Activated T-cell treated with anti-CD3 and anti-CD28 coated beads, Interleukin-2, amount 50 U/mL, for 24 hours (primary cell): ENCODE results near the gene RABIF.
A peak's percentile ranks its signal among the peaks of the same experiment; 100 is the strongest.
"Not testable (repeated sequence)": the region's sequence is repeated elsewhere in the genome, so short reads cannot be mapped to it uniquely, and the experiment has no call there.

Experiments
- DNase-seq: peaks from one replicate; pipeline ENCODE4 v3.0.0-alpha.2; 2020
- H3K27ac Mint-ChIP-seq: 2 replicates; pipeline ENCODE4 v1.8.0; 2020; ENCODE audit warnings: mild to moderate bottlenecking, mixed read lengths
- H3K27me3 Mint-ChIP-seq: 2 replicates; pipeline ENCODE4 v1.8.0; 2020; ENCODE audit warnings: mixed read lengths
- H3K36me3 Mint-ChIP-seq: 2 replicates; pipeline ENCODE4 v1.8.0; 2020; ENCODE audit warnings: low read depth, mixed read lengths
- H3K4me1 Mint-ChIP-seq: 2 replicates; pipeline ENCODE4 v1.8.0; 2020; ENCODE audit warnings: low read depth, mixed read lengths
- H3K4me3 Mint-ChIP-seq: 2 replicates; pipeline ENCODE4 v1.8.0; 2020; ENCODE audit warnings: mild to moderate bottlenecking, moderate library complexity, mixed read lengths
- H3K9me3 Mint-ChIP-seq: 2 replicates; pipeline ENCODE4 v1.8.0; 2020; ENCODE audit warnings: mixed read lengths

RABIF gene

GRCh38 chr1:202903808-202904207 is 14.9 kb upstream of the RABIF start:
- not testable (repeated sequence) for H3K4me3 Mint-ChIP-seq, H3K4me1 Mint-ChIP-seq, H3K9me3 Mint-ChIP-seq, DNase-seq, H3K27me3 Mint-ChIP-seq, H3K27ac Mint-ChIP-seq
- H3K36me3 Mint-ChIP-seq = peaks cover 71% of the 10 kb centered on the region

GRCh38 chr1:202901555-202901954 is 12.6 kb upstream of the RABIF start:
- Mint-ChIP-seq H3K27ac (no peak overlapping the region), H3K4me3 (no peak overlapping the region), H3K9me3 (no peaks in the 10 kb centered on the region), H3K36me3 (peaks cover 72% of the 10 kb centered on the region), H3K27me3 (no peaks in the 10 kb centered on the region), H3K4me1 (no peaks in the 10 kb centered on the region)
- DNase-seq = no peak

- no peak overlapping the region for H3K4me3 Mint-ChIP-seq
- H3K4me1 Mint-ChIP-seq = peaks cover 16% of the 10 kb centered on the region
- H3K27me3 Mint-ChIP-seq = no peaks in the 10 kb centered on the region
- H3K9me3 Mint-ChIP-seq = no peaks in the 10 kb centered on the region
- no peak for DNase-seq
- no peak overlapping the region for H3K27ac Mint-ChIP-seq
- peaks cover 89% of the 10 kb centered on the region for H3K36me3 Mint-ChIP-seq
These were observed 3.6 kb upstream of the RABIF start for GRCh38 chr1:202892501-202892900.

DNA sequence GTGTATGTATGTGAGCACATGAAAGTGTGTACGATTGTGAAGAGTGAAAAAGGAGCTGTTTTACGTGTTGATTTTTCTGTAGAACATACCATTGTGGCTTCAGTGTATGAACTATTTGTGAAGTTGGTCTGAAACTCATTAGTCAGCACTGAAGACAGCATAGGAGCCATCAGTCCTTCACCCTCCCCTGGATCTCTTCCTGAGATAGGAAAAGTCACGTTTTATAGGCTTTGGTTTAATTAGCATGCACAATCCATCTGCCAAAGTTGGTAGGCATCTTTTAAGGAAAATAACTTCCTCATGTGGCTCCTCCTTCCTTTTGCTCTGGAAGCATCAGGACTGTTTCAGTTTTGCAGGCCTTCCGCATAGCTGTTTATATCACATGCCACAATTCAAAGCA is 1.4 kb upstream of the RABIF start:
- Mint-ChIP-seq H3K4me3 (no peak overlapping the region), H3K27me3 (no peaks in the 10 kb centered on the region)

DNA sequence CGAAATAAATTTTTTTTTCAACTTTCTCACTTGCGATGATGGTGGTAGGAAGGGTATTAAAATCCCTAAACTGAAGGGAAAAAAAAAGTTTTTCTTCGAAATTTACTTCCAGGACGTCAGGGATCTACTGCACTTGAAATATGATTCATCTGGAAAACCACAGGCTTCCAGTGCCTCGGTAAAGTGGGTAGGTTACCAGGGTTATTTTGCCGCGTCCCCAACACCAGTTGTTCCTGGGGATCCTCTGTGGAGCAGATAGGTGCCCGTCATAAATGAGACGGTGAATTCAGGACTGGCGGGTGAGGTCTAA is 773 bp downstream of the RABIF start:
- DNase-seq = no peak
- H3K27ac Mint-ChIP-seq = peak overlapping the region; percentile 96
- H3K4me3 Mint-ChIP-seq = peak overlapping the region; percentile 91
- no peaks in the 10 kb centered on the region for H3K9me3 Mint-ChIP-seq
- H3K36me3 Mint-ChIP-seq = peaks cover 53% of the 10 kb centered on the region
- peaks cover 23% of the 10 kb centered on the region for H3K4me1 Mint-ChIP-seq
- H3K27me3 Mint-ChIP-seq = no peaks in the 10 kb centered on the region

More for the DNA sequence above, 1.4 kb upstream of the RABIF start:
- Mint-ChIP-seq H3K36me3 (peaks cover 71% of the 10 kb centered on the region), H3K9me3 (no peaks in the 10 kb centered on the region), H3K4me1 (peaks cover 19% of the 10 kb centered on the region), H3K27ac (peak overlapping the region; percentile 99)
- DNase-seq = no peak

GRCh38 chr1:202880961-202881460 is 7.9 kb downstream of the RABIF start:
- no peaks in the 10 kb centered on the region for H3K9me3 Mint-ChIP-seq
- peaks cover 5% of the 10 kb centered on the region for H3K4me1 Mint-ChIP-seq
- H3K27ac Mint-ChIP-seq = no peak overlapping the region
- H3K4me3 Mint-ChIP-seq = no peak overlapping the region
- peaks cover 46% of the 10 kb centered on the region for H3K36me3 Mint-ChIP-seq
- H3K27me3 Mint-ChIP-seq = no peaks in the 10 kb centered on the region
- DNase-seq = no peak

DNA sequence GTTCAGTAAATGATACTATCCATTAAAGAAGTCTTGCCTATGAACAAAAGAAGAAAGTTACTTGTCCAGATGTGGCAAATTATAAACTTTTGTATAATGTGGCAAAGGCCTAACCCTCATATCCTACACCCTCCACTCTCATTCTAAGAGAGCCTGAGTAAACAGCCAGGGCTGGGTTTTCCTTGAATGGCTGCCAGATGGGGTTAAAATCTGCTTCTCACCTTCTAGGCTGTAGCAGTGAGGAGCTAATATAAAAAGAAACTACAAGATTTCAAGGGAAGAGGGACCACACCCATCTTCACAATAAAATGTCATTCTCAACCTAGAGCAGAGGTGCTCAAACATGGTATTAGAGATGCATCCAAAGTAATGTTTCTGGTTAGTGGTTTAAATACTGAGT is 8.9 kb downstream of the RABIF start:
- H3K27me3 Mint-ChIP-seq = no peaks in the 10 kb centered on the region
- H3K4me3 Mint-ChIP-seq = no peak overlapping the region
- no peak for DNase-seq
- H3K9me3 Mint-ChIP-seq = no peaks in the 10 kb centered on the region
- H3K27ac Mint-ChIP-seq = no peak overlapping the region
- H3K36me3 Mint-ChIP-seq = peaks cover 46% of the 10 kb centered on the region
- peaks cover 5% of the 10 kb centered on the region for H3K4me1 Mint-ChIP-seq

DNA sequence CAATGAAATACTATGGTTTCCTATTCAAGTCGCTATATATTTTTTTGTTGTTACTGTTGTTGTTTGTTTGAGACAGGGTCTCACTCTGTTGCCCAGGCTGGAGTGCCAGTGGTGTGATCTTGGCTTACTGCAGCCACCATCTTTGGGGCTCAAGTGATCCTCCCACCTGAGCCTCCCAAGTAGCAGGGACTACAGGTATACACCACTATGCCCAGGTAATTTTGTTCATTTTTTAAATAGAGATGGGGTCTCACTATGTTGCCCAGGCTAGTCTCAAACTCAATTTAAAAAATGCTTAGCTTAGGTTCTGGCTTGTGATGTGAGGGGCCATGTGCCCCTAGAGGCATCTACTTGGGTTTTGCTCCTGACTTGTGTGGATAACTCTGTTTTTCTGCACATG is 9.8 kb downstream of the RABIF start:
- no peaks in the 10 kb centered on the region for H3K27me3 Mint-ChIP-seq
- DNase-seq = no peak
- no peak overlapping the region for H3K4me3 Mint-ChIP-seq
- peaks cover 2% of the 10 kb centered on the region for H3K4me1 Mint-ChIP-seq
- H3K9me3 Mint-ChIP-seq = no peaks in the 10 kb centered on the region
- peaks cover 42% of the 10 kb centered on the region for H3K36me3 Mint-ChIP-seq
- H3K27ac Mint-ChIP-seq = no peak overlapping the region

DNA sequence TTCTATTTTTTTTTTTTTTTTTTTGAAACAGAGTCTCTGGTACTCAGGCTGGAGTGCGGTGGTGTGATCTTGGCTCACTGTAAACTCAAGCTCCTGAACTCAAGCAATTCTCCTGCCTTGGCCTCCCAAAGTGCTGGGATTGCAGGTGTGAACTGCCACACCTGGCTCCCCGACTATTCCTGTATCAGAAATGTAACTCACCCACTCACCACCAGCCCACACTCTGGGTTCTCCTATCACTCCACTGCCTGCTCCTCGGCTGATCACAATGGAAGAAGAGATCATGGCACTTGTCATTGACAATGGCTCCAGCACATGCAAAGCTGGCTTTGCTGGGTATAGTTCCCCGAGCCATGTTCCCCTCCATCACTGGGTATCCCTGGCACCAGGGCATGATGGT is 15.9 kb downstream of the RABIF start:
- Mint-ChIP-seq H3K27ac (no peak overlapping the region), H3K9me3 (no peaks in the 10 kb centered on the region), H3K4me1 (no peaks in the 10 kb centered on the region), H3K27me3 (no peaks in the 10 kb centered on the region), H3K36me3 (peaks cover 2% of the 10 kb centered on the region), H3K4me3 (no peak overlapping the region)
- DNase-seq = no peak

DNA sequence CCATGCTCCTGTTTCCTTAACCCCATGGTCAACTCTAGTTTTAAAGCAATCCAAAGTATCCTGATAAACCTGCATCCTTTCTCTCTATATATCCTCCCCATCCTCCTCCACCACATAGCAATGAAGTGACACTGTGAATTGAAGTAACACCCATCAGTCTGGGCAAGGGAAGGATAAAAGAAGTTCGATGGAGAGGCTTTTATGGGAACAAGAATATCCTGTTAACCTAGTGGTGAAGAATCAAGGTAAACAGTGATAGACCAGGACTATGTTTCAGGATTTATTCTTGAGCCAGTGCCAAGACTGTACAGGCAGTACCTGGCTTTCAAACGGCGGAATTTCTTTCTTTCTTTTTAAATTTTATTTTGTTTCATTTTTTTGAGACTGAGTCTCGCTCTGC is 17.6 kb downstream of the RABIF start:
- DNase-seq = no peak
- Mint-ChIP-seq H3K4me1 (no peaks in the 10 kb centered on the region), H3K9me3 (no peaks in the 10 kb centered on the region), H3K36me3 (no peaks in the 10 kb centered on the region), H3K27me3 (peaks cover 8% of the 10 kb centered on the region), H3K27ac (no peak overlapping the region), H3K4me3 (no peak overlapping the region)

DNA sequence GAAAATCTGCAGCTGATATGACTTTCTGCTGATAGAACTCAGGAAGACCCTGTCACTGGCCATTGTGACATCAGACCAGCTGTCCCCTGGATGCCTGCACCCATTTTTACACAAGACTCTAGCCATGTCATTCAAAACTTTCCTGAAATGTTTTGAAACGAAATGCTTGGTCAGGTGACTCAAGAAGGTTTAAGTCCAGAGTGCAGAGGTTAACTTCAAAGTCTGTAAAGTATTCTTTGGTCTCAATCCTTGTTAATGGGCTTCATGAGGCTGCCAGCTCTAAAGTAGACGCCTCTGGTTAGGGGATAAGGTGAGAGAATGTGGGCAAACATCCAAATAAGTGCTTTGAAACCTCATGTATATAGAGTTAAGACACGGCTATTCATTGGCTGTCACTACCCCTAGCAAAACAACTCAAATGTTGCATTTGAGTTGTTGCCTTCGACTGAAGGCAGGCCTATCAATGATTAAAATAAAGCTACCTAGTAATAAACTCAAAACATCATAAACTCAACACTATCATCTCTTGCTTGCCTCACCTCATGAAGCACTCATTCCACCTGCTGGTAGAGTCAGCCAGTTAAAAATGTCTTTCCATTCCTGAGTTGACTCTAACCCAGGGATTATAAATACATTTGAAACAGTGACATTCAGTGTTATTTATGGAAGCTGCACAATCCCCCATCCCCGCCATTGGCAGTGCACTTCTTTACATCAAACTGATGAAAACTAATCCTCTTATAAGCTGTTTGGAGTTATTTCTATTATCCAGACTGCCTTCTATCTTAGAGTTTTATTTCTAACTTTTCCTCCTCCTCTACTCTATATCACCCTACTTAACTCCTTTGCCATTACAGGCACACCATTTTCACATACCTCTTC is 26.0 kb downstream of the RABIF start:
- H3K27me3 Mint-ChIP-seq = peaks cover 72% of the 10 kb centered on the region
- H3K27ac Mint-ChIP-seq = no peak overlapping the region
- no peaks in the 10 kb centered on the region for H3K9me3 Mint-ChIP-seq
- no peaks in the 10 kb centered on the region for H3K36me3 Mint-ChIP-seq
- no peak for DNase-seq
- H3K4me3 Mint-ChIP-seq = no peak overlapping the region
- peaks cover 15% of the 10 kb centered on the region for H3K4me1 Mint-ChIP-seq

DNA sequence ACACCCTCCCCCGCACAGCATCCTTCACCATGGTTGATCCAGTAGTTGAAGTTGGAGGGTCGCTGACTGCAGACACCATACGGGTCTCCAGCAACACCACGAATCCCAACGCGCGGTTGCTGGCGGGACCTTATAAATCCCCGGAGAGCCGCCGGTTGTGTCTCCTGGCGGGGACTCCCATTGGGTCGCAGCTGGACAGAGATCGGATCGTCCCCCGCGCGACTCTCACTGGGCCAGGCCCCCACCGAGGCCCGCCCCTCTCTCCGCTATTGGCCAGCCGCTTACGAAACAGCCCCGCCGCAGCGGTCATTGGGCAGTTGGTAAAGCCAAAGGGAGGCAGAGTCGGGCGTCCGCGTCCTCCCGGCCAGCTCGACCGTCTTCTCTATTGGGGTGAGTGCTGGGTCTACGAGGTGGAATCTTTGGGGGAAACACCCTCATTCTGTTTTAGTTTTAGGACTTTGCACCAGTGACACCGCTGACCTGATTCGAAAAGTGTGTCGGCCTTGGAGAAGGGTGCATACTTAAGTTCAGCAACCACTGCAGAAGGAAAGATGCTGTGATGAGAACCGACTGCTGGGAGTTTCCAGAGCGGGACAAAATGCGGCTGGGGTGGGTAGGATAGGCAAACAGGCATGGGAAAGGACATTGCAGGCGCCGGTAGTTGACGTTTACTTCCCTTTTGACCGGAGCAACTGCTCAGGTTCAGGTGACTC is 27.4 kb downstream of the RABIF start:
- DNase-seq = peak; percentile 61
- H3K27ac Mint-ChIP-seq = no peak overlapping the region
- H3K27me3 Mint-ChIP-seq = peaks cover 66% of the 10 kb centered on the region

GRCh38 chr1:202860744-202861419 is 28.1 kb downstream of the RABIF start:
- H3K9me3 Mint-ChIP-seq = no peaks in the 10 kb centered on the region
- peaks cover 61% of the 10 kb centered on the region for H3K27me3 Mint-ChIP-seq
- peaks cover 15% of the 10 kb centered on the region for H3K4me1 Mint-ChIP-seq
- peak overlapping the region; percentile 80 for H3K4me3 Mint-ChIP-seq
- DNase-seq = peak; percentile 50
- no peaks in the 10 kb centered on the region for H3K36me3 Mint-ChIP-seq
- no peak overlapping the region for H3K27ac Mint-ChIP-seq

More for the DNA sequence above, 27.4 kb downstream of the RABIF start:
- Mint-ChIP-seq H3K36me3 (no peaks in the 10 kb centered on the region), H3K9me3 (no peaks in the 10 kb centered on the region), H3K4me3 (peak overlapping the region; percentile 80), H3K4me1 (peaks cover 15% of the 10 kb centered on the region)

DNA sequence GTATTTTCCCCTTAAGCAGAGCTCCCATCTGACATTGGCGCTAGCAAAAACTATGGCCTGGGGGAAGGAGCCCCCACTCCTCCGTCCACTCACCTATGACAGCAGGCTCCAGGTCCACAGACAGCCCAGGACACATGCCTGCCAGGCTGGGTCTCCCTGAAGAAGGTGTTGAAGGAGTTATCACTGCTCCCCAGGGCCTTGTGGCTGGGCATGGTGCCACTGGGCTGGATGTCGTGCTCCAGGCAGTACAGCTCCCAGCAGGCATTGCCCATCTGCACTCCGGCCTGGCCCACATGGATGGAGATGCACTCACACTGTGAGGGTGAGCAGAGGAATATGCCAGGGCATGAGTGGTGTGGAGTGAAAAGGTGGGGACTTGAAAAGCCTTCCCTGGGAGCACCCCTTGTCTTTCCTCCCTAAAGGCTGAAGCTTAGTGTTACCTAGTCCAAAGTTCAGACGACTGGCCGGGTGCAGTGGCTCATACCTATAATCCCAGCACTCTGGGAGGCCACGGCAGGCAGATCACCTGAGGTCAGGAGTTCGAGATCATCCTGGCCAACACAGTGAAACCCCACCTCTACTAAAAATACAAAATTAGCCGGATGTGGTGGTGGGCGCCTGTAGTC is 30.0 kb downstream of the RABIF start:
- H3K36me3 Mint-ChIP-seq = no peaks in the 10 kb centered on the region
- peaks cover 15% of the 10 kb centered on the region for H3K4me1 Mint-ChIP-seq
- DNase-seq = no peak
- H3K9me3 Mint-ChIP-seq = no peaks in the 10 kb centered on the region
- no peak overlapping the region for H3K27ac Mint-ChIP-seq
- peaks cover 42% of the 10 kb centered on the region for H3K27me3 Mint-ChIP-seq
- no peak overlapping the region for H3K4me3 Mint-ChIP-seq
